VCaP (cell line): ENCODE results near the gene ZNF521.

ENCODE experiments used
- H3K27ac ChIP-seq: fragments of 450-650 bp; 2 replicates; pipeline ENCODE4 v1.5.1; 2017
- TF ChIP-seq, protein P1 (sequence below): fragments of 450-650 bp; conservative IDR thresholded peaks from 2 replicates; pipeline ENCODE4 v1.5.1; 2017; ENCODE audit warnings: mild to moderate bottlenecking, moderate library complexity

The ZNF521 gene

GRCh38 chr18:25348386-25349130 lies 3.4 kb downstream of the ZNF521 start:
- H3K27ac ChIP-seq = no peak overlapping the region
- TF ChIP-seq, protein P1, sequence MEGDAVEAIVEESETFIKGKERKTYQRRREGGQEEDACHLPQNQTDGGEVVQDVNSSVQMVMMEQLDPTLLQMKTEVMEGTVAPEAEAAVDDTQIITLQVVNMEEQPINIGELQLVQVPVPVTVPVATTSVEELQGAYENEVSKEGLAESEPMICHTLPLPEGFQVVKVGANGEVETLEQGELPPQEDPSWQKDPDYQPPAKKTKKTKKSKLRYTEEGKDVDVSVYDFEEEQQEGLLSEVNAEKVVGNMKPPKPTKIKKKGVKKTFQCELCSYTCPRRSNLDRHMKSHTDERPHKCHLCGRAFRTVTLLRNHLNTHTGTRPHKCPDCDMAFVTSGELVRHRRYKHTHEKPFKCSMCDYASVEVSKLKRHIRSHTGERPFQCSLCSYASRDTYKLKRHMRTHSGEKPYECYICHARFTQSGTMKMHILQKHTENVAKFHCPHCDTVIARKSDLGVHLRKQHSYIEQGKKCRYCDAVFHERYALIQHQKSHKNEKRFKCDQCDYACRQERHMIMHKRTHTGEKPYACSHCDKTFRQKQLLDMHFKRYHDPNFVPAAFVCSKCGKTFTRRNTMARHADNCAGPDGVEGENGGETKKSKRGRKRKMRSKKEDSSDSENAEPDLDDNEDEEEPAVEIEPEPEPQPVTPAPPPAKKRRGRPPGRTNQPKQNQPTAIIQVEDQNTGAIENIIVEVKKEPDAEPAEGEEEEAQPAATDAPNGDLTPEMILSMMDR = no peak

- TF ChIP-seq, protein P1 = no peak
- no peak overlapping the region for H3K27ac ChIP-seq
Measured at GRCh38 chr18:25346561-25346960, 5.4 kb downstream of the ZNF521 start.

- TF ChIP-seq, protein P1 = no peak
- no peak overlapping the region for H3K27ac ChIP-seq
Measured at GRCh38 chr18:25345081-25345866, 6.7 kb downstream of the ZNF521 start.

DNA sequence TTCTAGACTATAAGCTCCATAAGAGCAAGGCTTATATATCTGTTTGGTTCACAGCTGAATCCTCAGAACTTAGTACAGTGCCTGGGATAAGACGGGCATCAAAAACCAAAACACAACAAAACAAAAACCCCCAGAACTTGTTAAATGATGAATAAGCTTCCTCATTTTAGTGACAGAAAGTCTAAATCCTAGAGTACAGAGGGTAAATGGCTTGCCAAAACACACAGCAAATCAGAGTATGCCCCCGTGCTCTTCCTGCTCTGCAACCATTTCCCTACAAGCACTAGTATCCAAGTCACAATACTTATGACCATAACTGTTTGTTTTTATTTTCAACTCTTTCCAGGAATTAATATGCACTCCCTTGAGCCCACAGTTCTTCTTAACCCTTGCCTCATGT lies 10.1 kb downstream of the ZNF521 start:
- no peak overlapping the region for H3K27ac ChIP-seq
- TF ChIP-seq, protein P1 = no peak

GRCh38 chr18:25340762-25341161 lies 11.2 kb downstream of the ZNF521 start:
- H3K27ac ChIP-seq = no peak overlapping the region
- TF ChIP-seq, protein P1 = no peak

DNA sequence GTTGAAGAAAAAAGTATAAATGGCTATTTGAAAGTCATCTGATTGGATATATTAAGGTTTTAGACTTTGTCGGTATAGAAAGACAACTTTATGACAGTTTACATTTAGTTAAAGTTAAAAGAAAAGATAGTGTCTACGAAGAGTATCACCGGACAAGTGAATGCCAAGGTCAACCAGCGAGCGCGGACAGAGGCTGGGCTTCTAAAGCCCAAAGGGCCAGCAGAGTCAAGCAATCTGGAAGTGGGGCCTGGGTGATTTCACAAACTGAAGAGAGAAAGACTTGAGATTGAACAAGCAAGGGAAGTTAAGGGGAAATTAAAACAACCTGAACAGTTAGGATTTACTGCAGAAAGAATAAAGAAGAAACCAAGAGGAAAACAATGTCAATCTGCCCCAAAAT lies 16.3 kb downstream of the ZNF521 start:
- TF ChIP-seq, protein P1 = no peak
- no peak overlapping the region for H3K27ac ChIP-seq

GRCh38 chr18:25335062-25335461 lies 16.9 kb downstream of the ZNF521 start:
- TF ChIP-seq, protein P1 = no peak
- no peak overlapping the region for H3K27ac ChIP-seq
